ENCODE results near the gene PHACTR3.

DNA sequence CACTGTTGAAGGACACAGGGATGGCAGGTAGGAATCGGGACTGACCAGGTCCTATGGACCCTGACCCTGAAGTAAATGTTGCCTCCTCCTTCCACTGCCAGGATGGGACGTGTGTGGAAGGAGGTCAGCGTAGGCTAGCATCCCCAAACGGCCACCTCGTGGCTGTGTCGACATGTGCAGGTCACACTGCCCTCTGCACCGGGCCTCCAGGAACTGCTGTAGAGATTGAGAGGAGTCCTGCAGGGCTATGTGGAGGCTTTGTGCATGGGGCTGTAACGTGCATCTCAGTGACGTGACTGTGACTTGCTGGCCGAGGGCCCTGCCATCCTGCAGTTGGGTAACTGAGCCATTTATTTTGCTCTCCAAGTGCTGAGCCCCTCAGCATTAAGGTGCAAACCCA, 149.5 kb downstream of the PHACTR3 start:
- TF ChIP-seq, protein P1, sequence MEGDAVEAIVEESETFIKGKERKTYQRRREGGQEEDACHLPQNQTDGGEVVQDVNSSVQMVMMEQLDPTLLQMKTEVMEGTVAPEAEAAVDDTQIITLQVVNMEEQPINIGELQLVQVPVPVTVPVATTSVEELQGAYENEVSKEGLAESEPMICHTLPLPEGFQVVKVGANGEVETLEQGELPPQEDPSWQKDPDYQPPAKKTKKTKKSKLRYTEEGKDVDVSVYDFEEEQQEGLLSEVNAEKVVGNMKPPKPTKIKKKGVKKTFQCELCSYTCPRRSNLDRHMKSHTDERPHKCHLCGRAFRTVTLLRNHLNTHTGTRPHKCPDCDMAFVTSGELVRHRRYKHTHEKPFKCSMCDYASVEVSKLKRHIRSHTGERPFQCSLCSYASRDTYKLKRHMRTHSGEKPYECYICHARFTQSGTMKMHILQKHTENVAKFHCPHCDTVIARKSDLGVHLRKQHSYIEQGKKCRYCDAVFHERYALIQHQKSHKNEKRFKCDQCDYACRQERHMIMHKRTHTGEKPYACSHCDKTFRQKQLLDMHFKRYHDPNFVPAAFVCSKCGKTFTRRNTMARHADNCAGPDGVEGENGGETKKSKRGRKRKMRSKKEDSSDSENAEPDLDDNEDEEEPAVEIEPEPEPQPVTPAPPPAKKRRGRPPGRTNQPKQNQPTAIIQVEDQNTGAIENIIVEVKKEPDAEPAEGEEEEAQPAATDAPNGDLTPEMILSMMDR (IDR thresholded peaks at IDR 0.05): no peak
- TF ChIP-seq ZFX (IDR thresholded peaks at IDR 0.05; ENCODE audit: borderline replicate concordance): no peak
